Stimulated activated CD4-positive, alpha-beta T cell treated with anti-CD3 and anti-CD28 coated beads, Interleukin-15, amount 100 ng/mL, for 1 hour (primary cell): Measurements from ENCODE around the gene WT1.

Experiments used
- DNase-seq, 2 donors: peaks; one replicate each; pipeline ENCODE4 v3.0.0-alpha.2; 2020; ENCODE audit warnings: low read depth in 1 of 2, low spot score in 1 of 2

Gene WT1

DNA sequence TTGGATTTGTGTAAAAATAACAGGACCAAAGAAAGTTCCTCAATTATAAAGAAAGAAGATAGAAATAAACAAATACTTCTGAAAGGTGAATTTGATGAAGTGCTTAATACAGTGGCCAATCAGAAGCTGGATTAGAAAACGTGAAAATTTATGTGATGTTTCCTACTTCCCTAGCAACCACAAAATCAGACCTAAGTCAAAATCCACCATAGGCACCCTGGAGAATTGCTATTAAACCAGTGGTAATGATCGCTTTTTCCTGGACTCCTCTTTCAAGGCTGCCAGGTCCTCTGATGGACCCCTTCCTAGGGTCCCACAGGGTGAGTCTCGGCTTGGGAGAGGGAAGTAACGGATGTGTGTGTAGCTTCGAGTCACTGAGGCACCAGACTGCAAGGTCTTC lies 9.6 kb downstream of the WT1 start:
- DNase-seq: no peak

DNA sequence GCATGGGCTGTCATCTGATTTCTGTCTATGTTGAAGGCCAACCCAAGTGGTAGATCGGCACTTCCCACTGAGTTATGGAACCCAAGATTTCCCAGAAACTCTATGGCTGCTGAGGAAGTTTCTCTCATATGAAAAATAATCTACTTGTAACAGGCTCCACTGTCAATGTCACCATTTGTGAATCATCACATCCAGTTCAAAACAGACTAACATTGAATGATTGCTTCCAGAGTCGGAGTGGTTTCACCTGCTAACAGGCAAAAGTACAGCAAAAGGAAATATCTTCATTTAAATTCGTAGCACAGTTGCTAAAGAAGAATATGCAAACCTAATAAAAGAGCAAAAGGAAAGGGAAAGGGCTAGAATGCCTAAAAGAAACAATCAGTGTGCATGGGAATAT lies 12.8 kb downstream of the WT1 start:
- DNase-seq: no peak

DNA sequence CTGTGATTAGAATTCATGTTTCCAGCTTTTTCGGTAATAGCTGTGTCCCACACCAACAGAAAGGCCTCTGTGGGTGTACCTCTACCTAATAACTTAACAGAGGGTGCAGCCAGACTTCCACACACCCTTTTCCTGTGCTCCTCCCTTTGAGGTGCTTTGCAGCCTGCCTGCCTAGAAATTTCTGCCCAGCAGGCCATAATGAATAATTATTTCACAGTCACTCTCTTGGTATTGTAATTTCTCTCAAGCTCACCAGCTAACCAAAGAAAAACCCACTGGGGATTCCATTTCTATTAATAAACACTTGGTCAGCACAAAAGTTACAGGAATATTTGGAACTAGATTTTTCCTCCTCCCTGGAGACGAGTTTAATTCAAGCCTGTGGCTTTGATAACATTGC lies 13.3 kb downstream of the WT1 start:
- DNase-seq: no peak

DNA sequence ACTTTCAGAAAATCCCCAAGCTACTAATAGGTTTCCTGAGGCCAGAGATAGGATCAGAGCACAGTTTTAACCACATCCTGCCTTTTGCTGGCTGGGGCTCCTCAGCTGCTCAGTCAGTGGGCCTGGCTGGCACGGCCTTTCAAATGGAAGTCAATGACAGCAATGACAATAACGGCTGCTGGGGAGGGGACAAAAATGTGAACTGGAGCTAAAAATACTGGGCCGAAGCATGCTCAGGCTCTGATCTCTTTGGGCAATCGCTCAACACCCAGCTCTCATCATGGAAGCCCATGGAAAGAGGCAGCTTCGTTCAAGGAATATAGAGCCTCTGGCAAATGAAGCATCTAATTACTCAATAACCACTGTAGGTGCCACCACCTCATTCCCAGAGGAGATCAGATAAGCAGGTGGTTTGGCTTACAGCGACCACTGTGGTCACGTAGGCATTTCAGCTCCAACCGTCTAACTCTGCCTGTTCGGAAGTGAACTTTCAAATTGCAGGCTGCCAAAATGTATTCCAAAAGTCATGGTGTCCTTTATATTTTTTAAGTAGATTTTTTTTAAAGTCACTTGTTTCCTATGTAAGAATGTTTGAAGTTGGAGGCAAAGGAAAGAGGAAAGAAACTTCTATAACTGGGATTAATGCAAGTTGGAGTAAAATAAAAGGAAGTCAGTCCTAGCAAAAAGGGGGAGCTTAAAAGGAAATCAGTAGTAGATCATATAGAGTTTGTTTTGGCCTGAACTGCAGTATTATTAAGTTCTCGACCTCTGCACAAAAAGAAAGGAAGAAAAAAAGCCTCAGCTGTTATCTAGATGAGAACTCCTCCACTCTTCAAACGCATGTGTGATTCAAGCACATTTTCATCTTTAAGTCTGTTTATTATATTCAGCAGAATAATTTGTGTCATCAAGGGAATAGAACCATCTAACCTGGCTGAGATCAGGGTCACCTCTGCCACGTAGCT lies 14.1 kb downstream of the WT1 start:
- DNase-seq: no peak

DNA sequence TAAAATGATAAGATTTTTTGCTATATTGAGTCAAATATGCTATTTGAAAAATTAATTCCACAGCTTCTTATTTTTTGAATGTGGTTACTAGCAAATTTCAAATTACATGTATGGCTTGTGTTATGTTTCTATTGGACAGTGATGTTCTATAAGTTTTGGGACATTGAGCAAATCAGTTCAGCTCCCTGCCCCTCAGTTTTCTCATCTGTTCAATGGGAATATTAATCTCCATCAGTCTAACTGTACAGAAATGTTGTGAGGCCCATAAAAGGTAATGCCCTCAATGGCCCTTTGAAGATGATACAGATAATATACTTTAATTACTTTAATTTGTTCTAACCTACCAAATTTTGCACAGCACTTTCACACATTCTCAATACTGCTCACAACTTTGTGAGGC lies 15.2 kb downstream of the WT1 start:
- DNase-seq: no peak

DNA sequence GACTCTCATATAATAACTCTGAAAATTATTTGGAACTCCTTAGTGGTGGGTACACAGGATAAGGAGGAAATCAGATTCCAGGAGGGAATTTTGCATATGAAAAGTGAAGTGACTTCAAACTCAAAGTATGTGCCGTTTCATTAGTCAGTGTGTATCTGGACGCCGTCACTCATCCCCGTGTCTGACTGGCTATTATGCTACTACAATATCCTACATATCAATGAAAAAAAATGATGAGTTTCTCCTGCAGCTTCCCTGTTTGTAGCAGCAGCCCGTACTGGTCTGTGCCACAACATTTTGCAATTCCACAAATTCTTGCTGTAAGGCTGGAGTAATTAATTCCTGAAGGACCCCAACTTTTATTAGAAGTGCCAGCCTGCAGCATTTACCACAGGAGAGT lies 16.5 kb downstream of the WT1 start:
- no peak for DNase-seq

DNA sequence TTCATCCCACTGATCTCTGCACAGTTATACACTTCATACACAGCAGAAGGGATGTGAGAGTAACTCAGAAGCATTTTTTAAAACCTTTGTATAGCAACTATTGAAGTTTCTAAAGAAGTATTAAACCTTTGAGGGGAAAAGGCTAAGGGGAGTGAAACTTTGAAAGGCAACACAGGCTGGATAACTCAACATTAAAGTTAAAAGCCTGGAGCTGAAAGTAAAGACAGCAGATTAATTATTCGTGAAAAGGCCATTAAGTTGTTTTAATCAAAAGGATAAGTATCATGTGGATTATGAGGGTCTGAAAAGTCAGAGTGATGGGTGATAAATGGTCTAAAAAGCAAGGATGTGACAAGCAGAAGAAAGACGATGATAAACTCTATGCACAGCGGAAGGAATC lies 17.5 kb downstream of the WT1 start:
- no peak for DNase-seq

DNA sequence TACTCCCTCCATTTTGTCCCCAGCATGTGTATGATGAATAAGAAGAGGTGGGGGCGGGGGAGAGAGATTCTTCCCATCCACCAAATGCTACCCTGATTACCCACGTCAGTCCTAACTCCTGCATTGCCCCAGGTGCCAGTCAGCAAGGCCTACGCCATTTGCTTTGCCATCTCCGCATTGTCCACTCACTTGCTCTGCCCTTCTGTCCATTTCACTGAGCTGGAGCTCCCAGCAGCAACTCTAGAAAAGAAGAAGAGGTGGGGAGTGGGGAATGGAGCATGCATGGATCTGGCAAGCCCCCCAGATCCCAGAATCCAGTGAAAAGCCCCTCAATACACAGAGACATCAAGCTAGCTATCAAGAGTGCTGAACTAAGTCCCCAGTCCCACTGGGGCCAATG lies 19.0 kb downstream of the WT1 start:
- no peak for DNase-seq

DNA sequence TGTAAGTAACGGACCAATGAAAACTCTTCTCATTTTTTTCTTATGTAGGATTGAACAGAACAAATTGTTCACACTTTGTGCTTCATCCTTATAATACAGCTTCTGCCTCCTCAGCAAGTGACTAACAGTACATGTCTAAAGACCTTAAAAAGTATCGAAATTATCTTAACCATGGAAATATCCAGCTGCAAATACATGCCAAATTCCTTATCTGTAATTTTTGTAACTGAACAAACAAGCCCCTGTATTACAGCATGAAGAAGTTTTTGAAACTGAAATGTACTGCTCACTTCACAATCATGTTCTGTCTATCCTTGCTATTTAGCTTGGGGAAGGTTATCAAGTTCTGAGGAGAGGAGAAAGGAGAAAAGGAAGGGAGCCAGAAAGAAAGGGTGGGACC lies 20.4 kb downstream of the WT1 start:
- DNase-seq: no peak

DNA sequence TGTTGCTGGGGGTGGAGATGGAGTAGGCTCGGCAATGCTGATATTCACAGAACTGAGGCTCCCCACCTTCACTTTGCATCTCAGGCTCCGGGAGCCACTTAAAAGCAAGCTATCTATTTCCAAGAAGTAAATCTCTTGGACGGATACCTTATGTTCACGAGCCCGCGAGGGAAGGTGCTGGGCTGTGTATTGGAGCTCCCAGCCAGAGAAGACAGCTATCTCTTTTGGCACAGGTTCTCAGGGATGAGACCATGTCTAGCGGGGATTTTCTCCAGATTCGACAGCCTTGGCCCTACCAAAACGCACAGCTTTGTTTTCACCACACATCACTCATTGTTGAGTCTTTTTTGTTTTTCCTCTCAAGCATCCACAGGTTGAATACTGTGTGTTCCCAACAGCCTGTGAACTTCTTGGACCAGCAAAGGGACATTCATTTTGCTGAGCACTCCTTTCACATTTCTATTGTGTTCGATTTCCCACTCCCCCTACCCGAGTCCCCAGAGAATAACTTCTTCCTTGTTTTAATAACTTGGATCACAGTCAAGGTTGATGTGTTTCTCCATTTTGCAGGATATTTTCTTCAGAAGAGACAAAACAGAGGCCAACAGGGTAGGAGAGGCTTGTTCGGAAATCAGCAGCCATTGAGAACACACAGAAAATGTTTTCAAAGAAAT lies 23.3 kb downstream of the WT1 start:
- no peak for DNase-seq

DNA sequence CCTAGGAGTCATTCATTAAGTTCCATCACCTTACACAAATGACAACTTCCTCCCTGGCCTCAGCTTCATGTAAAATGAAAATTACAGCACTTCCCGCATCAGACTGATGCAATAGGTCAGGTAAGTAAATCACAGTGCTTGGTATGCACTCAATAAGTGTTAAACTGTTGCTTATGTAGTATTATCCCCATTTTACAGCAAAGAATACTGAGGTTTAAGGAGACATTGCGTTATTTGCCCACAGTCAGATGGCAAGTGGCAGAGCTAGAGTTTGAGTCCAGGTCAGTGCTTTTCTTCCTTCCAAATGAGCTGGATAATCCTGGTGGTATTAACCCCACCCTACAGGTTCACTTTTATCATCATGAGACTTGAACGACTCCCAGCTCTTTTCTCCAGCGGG lies 29.7 kb downstream of the WT1 start:
- DNase-seq: no peak

DNA sequence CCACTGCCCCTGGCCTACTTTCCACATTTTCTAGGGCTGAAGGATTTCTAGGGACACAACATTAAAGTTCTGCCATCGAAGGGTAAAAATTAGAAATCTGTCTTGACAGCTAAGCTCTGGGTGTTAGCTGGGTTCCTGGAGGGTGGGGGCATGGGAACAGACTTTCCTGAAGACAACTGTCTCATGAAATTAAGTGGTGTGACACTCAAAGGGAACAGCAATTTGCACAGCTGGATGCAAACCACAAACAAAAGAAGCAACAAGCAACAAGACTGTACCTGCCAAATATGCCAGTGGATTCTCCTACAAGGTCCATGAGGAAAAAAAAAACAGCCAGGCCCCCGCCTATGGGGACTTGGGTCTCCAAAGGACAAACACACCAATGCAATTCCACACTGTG lies 32.5 kb downstream of the WT1 start:
- DNase-seq: no peak

DNA sequence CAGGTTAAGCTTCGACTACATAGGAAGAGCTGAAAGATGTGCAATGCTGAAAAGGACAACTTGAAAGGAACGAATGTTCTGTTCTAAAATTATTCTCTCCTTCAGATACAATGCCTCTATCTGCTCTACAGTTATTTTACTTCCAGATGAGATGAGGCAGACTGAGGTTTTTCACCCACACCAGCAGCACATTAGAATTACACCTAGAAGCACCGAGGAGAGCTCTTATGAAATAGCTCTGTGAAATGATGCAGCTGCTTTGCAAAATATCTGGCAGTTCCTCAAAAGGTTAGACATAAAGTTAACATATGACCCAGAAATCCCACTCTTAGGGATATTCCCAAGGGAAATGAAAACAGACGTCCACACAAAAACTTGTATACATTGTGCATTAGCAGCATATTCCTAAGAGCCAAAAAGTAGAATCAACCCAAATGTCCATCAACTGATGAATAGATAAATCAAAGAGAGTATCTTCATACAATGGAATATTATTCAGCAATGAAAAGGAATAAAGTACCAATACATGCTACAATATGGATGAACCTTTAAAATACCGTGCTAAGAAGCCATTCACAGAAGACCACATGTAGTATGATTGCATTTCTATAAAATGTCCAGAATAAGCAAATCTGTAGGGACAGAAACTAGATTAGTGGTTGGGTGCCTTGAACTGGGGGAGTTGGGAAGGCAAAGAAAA lies 34.5 kb downstream of the WT1 start:
- DNase-seq: no peak

DNA sequence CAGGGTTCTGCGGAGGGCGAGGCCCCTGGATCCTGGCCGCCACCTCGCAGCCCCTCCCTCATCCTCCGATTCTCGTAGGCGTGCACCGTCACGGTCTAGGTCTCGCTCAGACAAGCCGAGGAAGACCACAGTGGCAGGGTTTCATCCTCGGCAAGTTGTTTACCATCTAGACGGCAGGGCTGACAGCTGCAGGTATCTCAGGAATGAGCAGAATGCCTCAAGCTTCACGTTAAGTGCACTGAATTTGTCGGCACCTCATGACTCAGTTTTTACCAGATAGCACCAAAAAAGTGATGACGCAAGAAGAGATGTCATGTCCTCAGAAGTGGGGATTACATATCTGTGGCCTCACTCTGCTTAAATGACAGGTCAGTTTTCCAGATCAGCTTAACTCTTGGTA lies 35.1 kb downstream of the WT1 start:
- DNase-seq: no peak

DNA sequence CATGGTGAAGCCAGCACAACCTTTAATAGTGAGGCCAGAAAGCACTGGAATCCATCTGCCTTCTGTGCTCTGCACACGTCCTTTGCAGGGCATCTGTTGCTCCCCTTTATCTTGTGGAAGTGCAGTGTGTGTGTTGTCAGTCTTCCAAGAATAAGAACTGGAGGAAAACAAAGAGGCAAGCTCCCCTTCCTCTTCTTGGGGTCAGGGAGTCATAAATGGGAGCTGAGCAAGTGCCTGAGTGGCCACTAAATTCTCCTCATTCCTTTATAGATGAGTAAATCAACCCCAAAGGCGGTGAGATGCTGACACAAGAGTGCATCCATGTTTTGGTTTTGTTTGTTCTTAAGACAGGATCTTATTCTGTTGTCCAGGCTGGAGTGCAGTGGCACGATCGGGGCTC lies 38.3 kb downstream of the WT1 start:
- DNase-seq: no peak

DNA sequence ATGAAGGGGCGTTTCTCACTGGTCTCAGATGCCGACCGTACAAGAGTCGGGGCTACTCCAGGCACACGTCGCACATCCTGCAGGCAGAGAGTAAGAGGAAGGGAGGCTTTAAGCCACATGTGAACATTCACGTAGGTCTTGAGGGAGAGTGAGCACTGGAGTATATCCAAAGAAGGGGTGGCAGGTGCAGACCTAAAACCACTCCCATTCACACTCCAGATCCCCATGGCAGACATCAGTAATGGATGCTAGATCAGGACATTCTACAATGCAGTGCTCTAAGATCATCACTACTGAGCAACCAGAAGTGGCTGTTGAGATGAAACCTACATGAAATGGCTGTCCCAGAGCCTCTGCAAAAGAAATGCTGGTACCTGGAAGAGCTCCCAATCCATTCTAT lies 39.0 kb downstream of the WT1 start:
- DNase-seq: no peak

DNA sequence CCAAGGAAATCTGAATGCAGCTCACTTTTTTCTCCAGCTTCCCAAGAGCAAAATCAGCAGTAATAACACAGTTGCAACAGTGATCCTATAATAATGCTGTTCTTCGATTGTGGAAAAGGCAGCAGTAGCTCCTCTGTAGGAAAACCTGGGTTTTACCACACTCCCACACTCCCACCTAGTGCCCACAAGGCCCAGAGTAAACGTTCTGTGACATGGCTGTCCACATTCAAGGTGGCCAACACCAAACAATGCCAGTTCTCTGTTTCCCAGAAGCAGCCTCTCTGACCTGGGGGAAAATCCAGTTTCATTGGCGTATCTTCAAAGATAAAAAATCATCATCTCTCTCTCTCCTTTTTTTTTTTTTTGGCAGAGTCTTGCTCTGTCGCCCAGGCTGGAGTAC lies 40.2 kb downstream of the WT1 start:
- DNase-seq: no peak

DNA sequence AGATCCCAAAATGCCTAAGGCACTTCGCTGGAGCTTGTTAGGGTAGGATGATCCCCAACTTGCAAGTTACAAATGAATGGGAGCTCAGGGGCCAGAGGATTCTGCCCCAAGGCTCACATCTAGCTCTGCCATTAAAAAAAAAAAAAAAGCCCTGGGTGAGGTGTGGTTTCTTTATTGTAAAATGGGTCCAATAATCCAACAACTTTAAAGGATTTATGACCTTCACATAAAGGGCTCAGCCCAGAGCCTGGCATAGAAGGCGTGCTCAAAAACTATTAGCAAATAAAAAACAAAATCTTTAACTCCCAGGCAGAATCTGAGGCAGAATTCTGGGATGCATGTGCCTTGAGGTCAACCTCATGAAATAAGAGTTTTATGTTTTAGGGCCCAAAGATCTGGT lies 42.5 kb downstream of the WT1 start:
- DNase-seq: no peak

DNA sequence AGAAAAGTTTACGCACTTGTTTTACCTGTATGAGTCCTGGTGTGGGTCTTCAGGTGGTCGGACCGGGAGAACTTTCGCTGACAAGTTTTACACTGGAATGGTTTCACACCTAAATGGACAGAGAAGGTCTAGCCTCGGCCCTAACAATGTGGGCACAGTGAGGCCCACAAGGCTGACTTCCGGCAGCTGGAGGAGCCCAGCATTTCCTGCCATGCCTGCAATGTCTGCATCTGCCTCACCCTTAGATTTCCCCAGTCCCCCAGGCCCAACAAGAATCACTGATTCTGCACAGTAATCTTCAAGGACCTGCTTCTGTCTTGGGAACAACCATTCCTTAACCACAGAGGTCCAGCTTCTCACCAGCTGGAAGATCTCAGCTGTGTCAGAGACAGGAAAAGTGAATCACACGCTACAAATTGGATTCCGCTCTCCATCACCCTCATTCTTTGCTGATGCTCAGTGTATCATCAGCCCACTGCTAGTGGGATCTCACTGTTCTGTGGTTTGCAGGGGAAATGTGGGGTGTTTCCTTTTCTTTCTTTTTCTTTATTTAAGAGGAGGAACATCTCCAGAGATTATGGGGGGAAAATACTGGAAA lies 43.3 kb downstream of the WT1 start:
- no peak for DNase-seq

DNA sequence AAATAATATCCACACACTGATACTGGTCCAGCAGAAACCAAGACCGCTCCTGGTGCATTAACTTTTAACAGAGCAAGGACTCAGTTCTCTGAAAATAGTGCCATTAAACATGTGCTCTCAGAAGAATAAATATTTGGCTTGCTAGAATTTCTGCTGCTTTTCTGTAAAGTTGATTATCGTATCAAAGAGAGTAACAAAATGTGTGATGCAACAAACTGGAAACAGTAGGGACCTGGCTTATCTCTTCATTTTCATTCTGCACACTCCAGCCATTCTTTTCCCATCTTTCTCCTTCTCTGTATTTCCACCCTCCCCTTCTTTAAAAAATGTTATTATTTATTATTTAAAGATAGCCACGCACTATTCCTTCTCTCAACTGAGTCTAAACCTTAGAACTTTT lies 43.9 kb downstream of the WT1 start:
- no peak for DNase-seq

DNA sequence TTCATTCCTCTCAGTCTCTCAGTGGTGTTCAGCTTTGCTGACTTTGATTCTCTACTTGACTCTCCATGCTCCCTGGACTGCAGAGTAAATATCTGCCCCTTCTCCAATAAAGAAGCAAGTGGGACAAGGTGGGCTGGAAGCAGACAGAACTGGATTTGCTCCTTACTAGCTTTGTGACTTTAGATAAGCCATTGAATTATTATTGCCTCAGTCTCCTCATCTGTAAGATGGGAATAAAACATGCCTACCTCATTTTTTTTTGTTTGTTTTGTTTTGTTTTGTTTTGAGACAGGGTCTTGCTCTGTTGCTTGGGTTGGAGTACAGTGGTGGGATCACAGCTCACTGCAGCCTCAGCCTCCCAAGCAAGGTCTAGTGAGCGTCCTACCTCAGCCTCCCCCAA lies 44.6 kb downstream of the WT1 start:
- DNase-seq: no peak
